Non-pigmented ciliary epithelial cell (primary cell): Measurements from ENCODE around the gene ATXN10.

ENCODE experiments used
- DNase-seq: peaks from one replicate; pipeline ENCODE4 v3.0.0-alpha.2; 2010; ENCODE audit warnings: low read depth

The ATXN10 gene

DNA sequence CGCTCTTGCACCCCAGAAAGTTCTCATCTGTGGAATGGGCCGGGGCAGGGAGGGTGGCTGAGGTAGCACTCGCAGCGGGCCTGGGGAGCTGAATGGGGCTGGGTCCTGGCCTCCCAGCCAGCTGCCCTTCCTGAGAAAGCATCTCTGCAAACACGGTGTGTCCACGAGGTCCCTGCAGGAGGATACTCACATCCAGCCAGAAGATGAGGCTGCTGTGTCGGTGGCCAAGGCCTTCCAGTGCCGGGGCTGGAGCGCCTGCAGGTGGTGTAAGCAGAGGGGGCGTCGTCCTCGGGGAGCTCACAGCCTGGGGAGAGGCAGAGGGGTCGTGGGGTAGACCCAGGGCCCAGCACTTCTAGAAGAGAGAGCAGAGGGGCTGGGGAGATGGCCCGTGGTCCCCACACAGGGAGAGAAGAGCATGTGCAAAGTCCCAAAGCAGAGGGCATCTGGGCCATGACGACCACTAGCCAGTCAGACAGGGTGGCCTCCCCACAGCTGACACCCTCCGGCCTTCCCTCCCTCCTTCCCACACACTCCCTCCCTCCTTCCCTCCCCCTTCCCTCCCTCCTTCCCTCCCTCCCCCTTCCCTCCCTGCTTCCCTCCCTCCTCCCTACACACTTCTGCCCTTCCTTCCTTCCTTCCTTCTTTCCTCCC is 207.4 kb downstream of the ATXN10 start:
- no peak for DNase-seq

DNA sequence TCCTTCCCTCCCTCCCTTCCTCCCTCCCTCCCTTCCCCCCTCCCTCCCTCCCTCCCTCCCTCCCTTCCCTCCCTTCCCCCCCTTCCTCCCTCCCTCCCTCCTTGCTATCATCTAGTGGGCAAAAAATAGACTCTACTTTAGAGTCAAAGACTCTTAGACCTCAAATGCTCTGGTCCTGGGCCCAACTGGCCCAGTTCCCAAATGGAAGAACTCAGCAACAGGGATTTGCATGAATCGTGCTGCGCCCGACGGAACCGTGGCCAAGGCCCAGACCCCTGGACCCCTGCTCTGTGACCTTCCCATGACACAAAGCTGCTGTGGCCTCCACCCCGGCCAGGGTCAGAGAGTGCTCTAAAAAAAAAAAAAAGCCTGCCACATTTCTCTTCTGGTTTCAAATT is 207.9 kb downstream of the ATXN10 start:
- DNase-seq = no peak

DNA sequence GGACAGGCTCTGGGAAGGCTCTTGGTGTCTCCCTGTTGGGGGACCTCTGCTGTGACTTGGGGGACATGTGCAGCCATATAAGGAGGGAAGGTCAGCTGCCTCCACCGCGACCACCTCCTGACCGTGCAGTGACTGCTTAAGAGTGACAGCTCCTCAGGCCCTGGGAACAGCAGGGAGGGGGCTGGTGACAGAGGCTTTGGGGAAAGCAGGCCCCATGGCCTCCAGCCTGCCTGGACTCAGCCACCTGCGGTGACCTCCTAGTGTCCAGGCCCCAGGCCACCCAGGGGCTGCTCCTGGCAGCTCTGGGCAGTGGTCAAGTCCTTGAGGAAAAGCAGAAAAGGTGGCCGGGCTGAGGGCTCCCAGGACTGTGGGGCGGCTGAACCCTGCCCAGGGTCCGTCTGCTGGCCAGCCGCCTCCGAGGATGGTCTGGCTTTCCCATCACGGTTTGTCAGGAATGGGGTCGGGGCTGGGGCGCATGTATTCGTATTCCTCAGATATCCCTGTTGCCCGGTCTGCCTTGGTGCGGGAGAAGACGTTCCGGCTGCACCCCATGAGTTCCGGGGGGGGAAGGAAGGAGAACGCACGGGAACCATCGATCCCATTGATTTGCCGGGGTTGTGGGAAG is 208.6 kb downstream of the ATXN10 start:
- no peak for DNase-seq

DNA sequence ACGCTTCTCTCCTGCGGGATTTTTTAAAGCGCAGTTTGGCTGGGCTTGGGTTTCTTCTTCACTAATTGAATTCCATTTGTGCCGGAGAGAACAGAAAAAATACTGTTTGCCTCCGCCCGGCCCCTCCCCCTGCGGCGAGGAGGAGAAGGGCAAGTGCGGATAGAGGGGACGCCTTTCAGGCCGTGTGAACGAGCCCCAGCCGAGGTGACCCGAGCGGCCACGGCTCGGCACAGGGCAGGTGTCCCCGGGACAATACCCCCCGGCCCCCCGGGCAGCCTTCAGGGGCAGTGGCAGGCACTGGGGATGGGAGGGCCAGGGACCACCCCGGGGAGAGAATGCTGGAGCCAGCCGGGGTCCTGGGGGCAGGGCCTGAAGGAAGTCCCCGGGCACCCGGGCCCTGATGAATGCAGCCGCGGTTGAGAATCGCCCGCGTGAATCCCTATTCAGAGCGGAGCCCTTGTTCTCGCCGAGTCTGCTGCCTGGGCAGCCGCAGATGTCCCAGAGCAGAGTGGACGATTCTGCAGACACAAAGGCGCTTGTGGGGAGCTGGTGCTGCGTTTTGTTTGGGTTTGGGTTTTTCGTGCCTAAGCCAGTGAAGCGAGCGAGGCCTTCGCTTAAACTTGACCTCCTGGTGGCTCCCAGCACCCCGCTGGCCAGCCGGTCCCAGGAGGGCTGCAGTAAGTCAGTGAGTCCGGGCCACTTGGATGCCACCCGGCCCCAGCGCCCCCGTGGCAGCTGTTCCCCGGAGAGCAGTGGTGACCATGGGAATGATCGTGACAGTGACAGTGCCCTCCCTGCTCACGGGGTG is 209.3 kb downstream of the ATXN10 start:
- no peak for DNase-seq

DNA sequence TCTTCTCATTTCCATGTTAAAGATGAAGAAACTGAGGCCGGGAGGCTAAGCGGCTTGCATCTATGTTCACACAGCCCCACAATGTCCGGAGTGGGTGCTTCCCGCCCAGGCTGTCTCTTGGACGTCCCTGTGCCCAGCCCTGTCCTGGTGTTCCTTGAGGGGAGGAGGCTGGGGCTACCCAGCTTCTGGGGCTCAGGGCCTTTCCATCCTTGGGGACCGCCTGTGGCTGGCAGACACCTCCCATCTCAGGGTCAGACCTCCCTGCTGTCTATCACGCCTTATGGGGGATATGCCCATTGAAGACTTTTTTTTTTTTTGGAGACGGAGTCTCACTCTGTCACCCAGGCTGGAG is 209.9 kb downstream of the ATXN10 start:
- no peak for DNase-seq

DNA sequence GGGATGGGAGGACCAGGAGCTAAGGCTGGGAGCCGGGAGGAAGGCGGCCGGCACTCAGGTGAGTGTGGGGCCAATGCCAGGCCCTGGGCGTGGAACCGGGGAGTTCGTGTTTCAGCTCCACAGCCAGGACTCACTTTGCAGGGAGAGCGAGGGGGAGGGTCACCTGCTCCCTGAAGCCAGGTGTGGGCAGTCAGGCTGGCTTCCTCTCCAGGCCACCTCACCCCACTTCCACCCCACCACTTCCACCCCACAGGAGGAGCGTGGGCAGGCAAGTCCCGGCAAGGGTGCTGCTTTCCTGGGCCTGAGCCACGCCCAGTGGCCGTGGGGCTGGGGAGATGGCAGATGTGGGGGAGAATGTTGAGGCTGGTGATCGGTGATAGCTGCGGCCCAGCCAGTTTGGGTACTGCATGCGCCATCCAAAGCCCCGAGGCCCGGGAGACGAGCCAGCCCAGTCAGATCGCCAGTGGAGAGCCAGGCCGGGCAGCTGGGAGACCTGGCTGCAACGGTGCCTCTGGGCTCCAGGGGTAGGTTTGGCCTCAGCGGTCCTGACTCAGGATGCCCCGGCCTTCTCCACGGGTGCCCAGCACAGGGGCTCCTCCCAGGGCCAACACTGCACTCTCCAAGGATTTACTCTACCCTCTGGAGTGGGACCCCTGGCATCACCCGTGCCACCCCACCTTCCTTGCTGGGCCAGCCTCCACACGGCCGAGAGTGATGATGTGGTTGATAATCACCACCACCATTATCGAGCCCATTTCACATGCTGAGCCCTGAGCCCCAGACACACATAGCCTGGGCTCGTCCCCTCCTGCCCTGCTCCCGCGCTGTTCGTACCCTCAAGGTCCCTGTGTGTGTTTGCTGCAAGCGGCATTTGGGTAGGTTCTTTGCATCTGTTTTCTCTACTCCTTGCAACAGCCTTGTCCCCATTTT is 211.5 kb downstream of the ATXN10 start:
- DNase-seq = no peak

DNA sequence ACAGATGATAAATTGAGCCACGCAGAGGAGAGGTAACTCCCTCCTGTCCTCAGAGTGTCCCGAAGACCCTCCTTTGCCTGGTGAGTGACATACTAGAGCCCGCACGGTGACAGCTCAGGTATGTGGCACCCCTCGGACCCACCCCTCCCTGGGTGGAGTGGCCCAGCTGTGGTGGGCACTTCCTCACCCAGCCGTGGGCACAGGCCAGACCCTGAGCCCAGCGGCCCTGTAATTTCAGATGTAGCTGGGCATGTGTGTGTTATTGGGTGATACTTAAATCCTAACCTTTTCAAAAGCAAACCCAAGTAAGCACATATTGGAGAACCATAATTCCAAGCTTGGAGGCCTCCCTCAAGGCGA is 212.2 kb downstream of the ATXN10 start:
- DNase-seq = no peak

DNA sequence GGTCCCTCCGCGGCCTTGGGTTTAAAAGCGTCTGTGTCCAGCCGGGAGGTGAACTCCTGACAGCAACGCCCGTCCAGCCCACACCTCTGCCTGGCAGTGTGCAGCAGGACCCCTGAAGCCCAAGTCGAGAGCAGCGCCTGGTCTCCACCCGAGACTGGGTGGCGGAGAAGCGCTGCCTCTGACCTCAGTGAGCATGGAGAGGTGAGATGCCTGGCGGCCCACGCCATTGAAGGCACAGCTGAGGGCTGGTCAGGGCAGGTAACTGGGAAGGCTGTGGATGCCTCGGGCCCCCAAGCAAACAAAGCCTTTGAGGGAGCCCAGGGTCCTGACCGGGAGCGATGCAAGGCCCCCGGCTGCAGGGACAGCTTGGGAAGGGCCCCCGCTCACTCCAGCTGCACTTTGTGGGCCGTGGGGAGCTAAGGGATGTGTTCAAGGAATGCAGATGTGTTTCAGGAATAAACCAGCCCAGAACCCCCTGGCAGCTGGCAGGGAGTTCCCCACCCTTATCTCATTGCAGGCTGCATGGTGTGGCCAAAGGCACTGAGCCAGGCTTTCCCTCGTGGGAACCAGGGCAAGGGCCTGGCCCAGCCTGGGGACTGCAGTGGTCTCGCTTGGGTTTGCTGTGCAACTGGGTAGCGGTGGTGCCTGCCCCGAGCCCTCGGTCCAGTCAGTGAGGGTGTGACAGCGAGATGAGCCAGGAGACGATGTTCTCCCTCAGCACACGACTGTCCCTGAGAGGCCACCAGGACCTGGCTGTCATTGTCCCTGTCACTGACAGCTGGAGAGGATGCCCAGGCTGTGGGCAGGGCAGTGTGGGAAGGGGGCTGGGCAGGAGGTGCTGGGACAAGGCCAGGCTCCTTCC is 212.8 kb downstream of the ATXN10 start:
- no peak for DNase-seq

DNA sequence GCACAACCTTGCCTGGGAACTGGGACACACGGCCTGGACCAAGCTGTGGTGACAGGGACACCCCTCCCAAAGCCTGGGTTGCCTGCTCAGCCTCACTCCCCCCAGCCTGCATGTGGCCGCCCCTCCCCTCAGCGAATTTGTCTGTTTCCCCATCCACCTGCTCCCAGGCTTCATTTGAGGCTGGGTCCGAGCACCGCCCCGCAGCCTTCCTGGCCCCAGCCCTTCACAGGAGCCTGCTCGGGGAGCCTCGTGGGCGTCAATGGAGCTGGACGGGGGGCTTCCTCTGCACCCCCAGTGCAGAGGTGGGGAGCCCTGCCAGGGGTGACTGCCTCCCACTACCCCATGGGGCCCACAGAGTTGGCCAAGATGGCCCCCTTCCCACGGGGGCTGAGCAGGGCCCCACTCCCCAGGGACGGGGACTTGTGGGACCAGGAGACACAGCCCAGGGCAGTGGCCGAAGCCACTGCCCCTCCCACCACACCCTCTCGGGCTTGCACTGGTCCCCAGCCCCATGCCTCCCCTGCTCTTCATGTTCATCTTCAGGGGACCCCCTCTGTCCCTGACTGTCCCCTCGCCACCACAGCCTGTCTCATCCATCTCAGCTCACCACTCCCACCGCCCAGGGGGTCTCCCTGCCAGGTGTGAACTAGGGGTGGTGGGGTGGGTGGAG is 213.7 kb downstream of the ATXN10 start:
- DNase-seq = no peak

DNA sequence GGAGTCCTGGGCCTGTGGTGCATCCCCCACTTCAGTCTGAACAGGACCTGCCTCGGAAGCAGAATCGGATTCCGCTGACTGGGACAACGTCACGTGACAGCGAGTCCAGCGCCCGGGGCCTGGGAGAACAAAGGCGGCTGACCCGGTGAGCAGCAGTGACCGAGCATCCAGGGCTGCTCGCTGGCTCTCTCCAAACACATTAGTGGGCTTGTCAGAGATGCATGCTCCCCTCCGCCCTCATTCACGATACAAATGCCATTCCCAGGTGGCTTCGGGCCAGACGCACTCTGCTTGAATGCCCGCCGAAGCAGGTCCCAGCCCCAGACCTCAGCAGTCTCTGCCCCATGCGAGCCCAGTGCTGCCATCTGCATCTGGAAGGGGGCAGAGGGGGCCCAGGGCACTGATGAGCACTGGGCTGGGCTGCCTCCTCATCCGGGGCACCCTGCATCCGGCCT is 214.3 kb downstream of the ATXN10 start:
- no peak for DNase-seq

DNA sequence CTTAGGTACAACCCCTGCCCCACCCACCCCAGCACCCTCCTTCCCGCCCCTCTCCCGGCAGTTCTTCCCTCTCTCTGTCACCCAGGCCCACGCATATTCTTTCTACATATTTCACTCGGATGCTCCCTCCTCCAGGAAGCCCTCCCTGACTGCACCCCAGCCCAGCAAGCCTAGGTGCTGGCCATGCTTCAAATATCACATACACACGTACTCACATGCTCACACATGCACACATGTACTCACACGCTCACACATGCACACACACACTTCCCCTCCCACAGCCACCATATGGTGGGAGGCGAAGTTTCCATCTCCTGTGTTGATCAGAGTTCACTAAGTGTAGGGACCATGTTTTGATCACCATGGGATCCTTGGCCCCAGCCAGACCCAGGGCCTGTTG is 214.9 kb downstream of the ATXN10 start:
- DNase-seq = no peak

DNA sequence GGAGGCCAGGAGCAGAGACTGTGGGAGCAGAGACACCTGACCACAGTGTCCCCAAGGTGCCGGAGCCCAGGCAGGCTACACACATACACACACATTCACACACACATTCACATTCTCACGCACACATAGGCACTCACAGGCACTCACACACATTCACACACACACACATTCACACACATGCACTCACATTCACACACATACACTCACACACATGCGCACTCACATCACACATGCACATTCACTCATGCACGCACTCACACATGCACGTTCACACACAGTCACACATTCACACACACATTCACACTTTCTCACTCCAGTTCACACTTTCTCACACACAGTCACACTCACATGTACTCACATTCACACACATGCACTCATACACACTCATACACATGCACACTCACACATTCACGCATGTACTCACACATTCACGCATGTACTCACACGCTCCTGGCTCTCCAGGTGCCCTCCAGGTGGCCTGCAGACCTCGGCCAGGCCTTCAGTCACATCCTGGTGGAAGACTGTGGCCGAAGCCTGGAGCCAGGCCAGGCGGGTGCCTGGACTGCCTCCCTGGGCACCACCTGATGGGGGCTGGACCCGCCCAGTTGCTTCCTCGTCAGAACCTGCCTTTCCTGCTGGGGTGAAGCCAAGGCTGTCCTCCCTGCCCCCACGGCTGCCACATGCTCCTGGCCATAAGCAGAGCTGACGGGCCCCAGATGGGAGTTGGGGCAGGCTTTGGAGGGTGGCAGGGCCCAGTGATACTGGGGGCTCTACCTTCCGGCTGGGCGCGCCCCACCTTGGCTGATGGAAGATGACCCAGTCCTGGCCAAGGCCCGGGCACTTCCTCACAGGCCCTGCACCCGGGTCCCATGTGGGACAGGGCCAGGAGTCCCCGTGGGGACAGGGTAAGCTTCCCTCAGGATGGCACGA is 215.8 kb downstream of the ATXN10 start:
- no peak for DNase-seq

DNA sequence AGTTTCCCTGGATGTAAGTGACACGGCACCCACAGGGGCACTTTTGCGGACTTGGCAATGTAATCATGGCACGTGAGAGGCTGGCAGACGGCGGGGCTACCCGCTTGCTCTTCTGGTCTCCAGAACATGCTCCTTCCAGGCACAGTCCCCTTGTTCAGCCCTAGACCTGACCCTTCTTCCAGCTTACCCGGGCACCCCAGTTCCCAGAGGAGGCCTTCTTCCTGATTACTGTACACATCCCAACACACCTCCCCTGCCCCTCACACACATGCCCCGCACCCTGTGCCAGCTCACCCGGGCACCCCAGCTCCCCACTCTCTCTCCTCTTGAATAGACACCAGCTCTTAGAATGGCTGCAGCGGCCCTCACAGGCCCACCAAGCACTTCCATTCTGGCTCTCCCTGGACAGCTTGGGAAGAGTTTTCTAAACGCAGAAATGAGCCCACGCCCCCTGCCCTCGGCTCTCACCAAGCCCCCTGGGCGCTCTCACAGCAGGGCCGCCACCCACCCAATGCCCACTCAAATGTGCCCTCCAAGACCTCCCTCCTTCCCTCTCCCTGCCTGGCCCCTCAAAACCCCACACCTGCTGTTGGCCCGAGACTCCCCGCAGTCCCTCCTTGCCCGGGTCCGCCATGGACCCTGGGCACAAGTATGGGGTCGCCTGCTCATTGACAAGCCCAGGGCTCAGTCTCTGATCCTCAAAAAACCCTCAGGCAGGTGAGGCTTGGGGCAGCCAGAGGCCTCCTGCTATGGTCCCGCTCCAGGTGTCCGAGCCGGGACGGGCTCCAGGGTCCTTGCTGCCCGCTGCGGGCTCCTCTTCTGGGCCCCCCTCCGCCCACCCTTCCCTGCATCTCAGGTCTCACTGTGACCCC is 216.8 kb downstream of the ATXN10 start:
- DNase-seq = no peak

DNA sequence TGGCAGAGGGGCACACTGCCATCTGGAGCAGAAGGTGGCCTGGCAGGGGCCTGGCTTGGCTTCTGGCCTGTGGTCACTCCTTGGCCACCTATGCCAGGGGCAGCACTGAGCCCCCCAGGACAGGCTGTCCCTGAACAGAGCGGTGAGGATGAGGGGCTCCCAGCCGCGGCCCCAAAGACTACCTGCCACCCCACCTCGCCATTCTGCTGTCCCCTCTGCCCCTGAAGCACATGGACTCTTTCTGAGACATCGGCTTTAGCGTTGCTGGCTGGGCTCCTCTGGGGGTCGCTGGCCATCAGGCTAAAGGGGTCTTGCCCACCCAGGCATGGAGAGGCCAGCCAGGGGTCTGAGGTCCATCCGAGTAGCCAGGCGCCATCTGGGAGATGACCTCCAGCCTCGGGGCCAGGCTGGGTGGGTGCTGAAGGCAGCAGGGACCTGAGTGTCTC is 217.5 kb downstream of the ATXN10 start:
- DNase-seq = no peak

DNA sequence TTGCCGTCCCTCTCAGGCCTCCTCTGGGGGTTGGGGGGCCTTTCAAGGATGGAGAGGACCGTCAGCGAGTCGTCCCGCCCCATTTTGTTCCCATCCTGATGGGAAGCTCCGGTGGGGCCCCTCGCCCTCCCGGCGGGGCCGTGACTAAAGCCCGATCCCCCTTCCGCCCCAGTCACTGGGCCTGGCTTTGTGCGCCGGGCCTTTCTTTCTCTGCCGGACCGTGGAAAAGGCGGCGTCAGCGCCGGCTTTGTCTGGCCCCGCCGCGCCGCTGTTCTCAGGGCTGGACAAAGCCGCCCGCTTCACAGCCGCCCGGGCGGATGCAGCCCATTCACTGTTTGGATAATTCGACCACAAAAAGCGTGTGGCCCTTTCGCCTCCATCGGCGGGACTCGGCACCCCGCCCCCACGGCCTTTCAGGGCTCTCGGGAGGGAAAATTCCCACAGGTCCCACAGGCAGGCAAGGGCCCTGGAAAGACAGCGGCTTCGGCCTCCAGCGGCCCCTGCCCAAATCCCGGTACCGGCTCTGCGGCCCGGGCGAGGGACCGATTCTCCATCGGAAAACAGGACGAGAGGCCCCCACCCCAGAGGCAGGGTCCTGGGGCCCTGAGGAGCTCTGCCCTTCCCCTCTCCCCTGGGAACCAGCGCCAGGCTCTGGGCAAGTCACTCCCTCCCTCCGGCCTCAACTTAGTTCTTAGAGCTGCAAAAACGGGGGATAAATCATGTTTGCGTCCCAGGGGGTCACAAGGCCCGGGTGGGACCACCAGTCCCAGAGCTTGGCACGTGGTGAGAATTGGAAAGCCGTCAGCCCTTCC is 218.1 kb downstream of the ATXN10 start:
- DNase-seq = no peak

DNA sequence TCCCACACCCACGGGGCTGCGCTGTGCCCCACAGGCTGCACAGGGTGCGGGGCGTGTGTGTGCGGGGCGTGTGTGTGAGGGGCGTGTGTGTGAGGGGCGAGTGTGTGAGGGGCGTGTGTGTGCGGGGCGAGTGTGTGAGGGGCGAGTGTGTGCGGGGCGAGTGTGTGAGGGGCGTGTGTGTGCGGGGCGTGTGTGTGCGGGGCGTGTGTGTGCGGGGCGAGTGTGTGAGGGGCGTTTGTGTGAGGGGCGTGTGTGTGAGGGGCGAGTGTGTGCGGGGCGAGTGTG is 218.7 kb downstream of the ATXN10 start:
- no peak for DNase-seq

DNA sequence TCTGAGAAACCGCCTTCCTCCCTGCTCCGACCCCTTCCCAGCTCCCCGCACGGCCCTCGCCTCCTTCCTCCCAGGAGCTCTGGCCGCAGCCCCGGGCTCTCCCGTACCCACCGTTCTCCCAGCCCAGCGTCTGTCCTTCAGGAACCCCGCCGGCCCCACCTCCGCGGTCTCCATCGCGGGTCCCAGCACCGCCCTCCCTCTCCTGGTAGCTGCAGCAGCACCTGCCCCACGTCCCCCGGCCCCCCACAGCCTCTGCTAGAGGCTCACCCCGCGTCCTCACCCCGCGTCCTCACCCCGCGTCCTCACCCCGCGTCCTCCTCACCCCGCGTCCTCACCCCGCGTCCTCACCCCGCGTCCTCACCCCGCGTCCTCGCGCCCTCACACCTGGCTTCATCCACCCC is 219.4 kb downstream of the ATXN10 start:
- no peak for DNase-seq

DNA sequence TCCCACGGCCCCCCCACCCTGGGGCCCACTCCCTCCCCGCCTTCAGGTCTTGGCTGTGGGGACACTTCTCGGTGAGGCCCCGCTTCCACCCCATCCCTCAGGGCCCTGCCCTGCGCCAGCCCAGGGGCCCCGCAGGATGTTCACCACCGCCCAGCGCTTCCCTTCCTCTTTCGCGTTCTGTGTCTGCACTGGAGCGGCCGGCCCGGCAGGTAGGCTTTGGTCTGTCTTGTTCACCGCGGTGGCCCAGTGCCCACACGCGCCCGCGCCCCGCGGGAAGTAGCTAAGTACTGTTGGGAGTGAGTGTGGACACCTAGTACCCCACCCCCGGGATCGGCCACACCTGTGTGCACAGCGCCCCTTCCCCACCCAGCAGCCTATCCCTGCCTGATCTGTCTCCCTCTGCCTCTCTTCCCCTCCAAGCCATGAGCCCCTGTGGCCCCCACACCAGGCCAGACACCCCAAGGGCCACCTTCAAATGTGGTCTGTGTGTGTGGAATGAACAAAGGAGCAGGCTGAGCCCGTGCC is 219.9 kb downstream of the ATXN10 start:
- DNase-seq = no peak
